ENCODE data around the gene DGLUCY.

The DGLUCY gene

DNA sequence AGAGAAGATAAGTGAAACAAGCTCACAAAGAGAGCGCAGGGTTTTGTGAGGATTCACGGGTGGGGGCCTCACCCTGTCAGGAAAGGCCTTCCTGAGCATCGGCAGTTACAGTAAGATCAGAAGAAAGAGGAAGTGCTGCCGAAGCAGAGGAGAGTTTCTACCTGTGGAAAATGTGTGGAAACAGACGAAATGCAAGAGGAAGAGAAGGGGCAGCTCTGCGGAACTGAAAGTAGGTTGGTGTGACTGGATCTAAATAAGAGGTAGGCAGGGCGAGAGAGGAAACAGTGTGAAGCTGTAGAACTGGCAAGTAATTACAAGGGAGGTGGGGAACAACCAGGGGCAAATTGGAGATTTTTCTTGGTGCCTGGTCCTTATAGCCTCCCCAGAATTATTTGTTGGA lies 128.0 kb downstream of the DGLUCY start:
- Histone ChIP-seq H3K27me3 (ENCODE audit: control insufficient read depth, low read length) (no peaks in the 10 kb centered on the region), H3K4me3 (ENCODE audit: low read length) (peak overlapping the region; percentile 72), H3K9me3 (ENCODE audit: control insufficient read depth, insufficient read depth, low read length) (no peaks in the 10 kb centered on the region), H3K79me2 (ENCODE audit: control insufficient read depth, low read length) (peaks cover 4% of the 10 kb centered on the region; the same call in 1 of the 2 replicates), H3K4me1 (ENCODE audit: control insufficient read depth, low read length) (peaks cover 70% of the 10 kb centered on the region), H3F3A (ENCODE audit: control insufficient read depth, insufficient read depth) (peaks cover 13% of the 10 kb centered on the region), H3K4me2 (ENCODE audit: low read length) (peak overlapping the region; percentile 88), H4K20me1 (ENCODE audit: control insufficient read depth, insufficient read depth, low read depth, low read length) (no peaks in the 10 kb centered on the region), H3K36me3 (ENCODE audit: control insufficient read depth, low read length) (no peaks in the 10 kb centered on the region), H3K9me2 (replicated peaks; ENCODE audit: control insufficient read depth, low read length) (no peaks in the 10 kb centered on the region), H3K27ac (ENCODE audit: low read depth, low read length) (peak overlapping the region; percentile 90)
- no peak for TF ChIP-seq EZH2phosphoT487 (IDR thresholded peaks at IDR 0.05; ENCODE audit: borderline replicate concordance, low read length)
- TF ChIP-seq, protein P1, sequence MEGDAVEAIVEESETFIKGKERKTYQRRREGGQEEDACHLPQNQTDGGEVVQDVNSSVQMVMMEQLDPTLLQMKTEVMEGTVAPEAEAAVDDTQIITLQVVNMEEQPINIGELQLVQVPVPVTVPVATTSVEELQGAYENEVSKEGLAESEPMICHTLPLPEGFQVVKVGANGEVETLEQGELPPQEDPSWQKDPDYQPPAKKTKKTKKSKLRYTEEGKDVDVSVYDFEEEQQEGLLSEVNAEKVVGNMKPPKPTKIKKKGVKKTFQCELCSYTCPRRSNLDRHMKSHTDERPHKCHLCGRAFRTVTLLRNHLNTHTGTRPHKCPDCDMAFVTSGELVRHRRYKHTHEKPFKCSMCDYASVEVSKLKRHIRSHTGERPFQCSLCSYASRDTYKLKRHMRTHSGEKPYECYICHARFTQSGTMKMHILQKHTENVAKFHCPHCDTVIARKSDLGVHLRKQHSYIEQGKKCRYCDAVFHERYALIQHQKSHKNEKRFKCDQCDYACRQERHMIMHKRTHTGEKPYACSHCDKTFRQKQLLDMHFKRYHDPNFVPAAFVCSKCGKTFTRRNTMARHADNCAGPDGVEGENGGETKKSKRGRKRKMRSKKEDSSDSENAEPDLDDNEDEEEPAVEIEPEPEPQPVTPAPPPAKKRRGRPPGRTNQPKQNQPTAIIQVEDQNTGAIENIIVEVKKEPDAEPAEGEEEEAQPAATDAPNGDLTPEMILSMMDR (IDR thresholded peaks at IDR 0.05; ENCODE audit: low read depth, low read length, poor library complexity, severe bottlenecking): no peak

DNA sequence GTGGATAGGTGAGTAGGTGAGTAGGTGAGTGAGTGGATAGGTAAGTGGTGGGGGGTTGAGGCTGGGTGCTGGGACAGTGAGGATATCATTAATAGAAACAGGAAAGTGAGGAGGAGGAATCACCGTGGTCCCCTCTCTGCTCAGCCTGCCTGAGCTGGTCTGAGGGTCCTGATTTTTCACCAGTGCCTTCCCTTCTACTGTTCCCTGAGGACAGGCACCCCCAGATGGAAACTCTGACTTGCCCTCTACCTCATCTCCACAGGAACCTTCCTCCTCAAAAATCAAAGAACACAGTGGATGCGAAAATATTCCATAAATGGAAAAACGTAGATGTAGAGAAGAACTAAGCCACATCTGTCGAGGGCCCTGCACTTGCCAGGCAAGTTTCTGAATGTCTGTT lies 128.8 kb downstream of the DGLUCY start:
- H3K79me2 ChIP-seq (ENCODE audit: control insufficient read depth, low read length): peaks cover 4% of the 10 kb centered on the region; the same call in 1 of the 2 replicates
- H3K9me2 ChIP-seq (replicated peaks; ENCODE audit: control insufficient read depth, low read length): no peaks in the 10 kb centered on the region
- H4K20me1 ChIP-seq (ENCODE audit: control insufficient read depth, insufficient read depth, low read depth, low read length): no peaks in the 10 kb centered on the region
- H3K27ac ChIP-seq (ENCODE audit: low read depth, low read length): peak overlapping the region; percentile 90
- TF ChIP-seq, protein P1 (IDR thresholded peaks at IDR 0.05; ENCODE audit: low read depth, low read length, poor library complexity, severe bottlenecking): no peak
- TF ChIP-seq EZH2phosphoT487 (IDR thresholded peaks at IDR 0.05; ENCODE audit: borderline replicate concordance, low read length): no peak
- H3K4me3 ChIP-seq (ENCODE audit: low read length): peak overlapping the region; percentile 69
- H3K36me3 ChIP-seq (ENCODE audit: control insufficient read depth, low read length): no peaks in the 10 kb centered on the region
- no peaks in the 10 kb centered on the region for H3K27me3 ChIP-seq (ENCODE audit: control insufficient read depth, low read length)
- no peaks in the 10 kb centered on the region for H3K9me3 ChIP-seq (ENCODE audit: control insufficient read depth, insufficient read depth, low read length)
- H3K4me2 ChIP-seq (ENCODE audit: low read length): peak overlapping the region; percentile 88
- H3K4me1 ChIP-seq (ENCODE audit: control insufficient read depth, low read length): peaks cover 72% of the 10 kb centered on the region
- H3F3A ChIP-seq (ENCODE audit: control insufficient read depth, insufficient read depth): peaks cover 18% of the 10 kb centered on the region

DNA sequence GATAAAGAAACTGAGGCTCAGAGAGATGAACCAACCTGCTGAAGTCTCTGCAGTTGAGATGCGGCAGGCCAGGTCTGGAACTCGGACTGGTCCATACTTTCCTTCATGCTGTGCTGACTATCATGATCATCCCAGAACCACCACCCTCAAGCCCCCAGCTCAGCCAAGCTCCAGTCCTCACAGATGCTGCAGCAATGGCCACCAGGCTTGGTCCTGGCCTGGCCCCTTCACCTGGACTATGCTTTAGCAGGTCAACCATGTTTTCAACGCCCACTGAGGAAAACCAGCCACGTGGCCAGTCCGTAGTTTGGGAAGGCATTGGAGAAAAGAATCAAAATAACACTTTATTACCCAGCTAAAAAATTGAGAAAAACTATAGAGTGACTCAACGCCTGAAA lies 129.2 kb downstream of the DGLUCY start:
- Histone ChIP-seq H4K20me1 (ENCODE audit: control insufficient read depth, insufficient read depth, low read depth, low read length) (no peaks in the 10 kb centered on the region), H3K9me3 (ENCODE audit: control insufficient read depth, insufficient read depth, low read length) (no peaks in the 10 kb centered on the region), H3K9me2 (replicated peaks; ENCODE audit: control insufficient read depth, low read length) (no peaks in the 10 kb centered on the region), H3K27ac (ENCODE audit: low read depth, low read length) (peak overlapping the region; percentile 90), H3K79me2 (ENCODE audit: control insufficient read depth, low read length) (peaks cover 4% of the 10 kb centered on the region; the same call in 1 of the 2 replicates), H3K4me2 (ENCODE audit: low read length) (peak overlapping the region; percentile 88), H3K36me3 (ENCODE audit: control insufficient read depth, low read length) (no peaks in the 10 kb centered on the region), H3K4me1 (ENCODE audit: control insufficient read depth, low read length) (peaks cover 75% of the 10 kb centered on the region), H3K4me3 (ENCODE audit: low read length) (peak overlapping the region; percentile 69), H3F3A (ENCODE audit: control insufficient read depth, insufficient read depth) (peaks cover 20% of the 10 kb centered on the region), H3K27me3 (ENCODE audit: control insufficient read depth, low read length) (no peaks in the 10 kb centered on the region)
- TF ChIP-seq EZH2phosphoT487 (IDR thresholded peaks at IDR 0.05; ENCODE audit: borderline replicate concordance, low read length): no peak
- TF ChIP-seq, protein P1 (IDR thresholded peaks at IDR 0.05; ENCODE audit: low read depth, low read length, poor library complexity, severe bottlenecking): no peak
